GM18499 (cell line): ENCODE measurements around the gene SPNS1.
"Not testable (repeated sequence)": the region's sequence is repeated elsewhere in the genome, so short reads cannot be mapped to it uniquely, and the experiment has no call there.

Experiments
- ATAC-seq: cut with Tn5 transposase; IDR thresholded peaks from one replicate; pipeline ENCODE4 v1.9.1; 2021; ENCODE audit warnings: moderate number of reproducible peaks; ENCODE audit not compliant: insufficient read depth, unreplicated experiment

SPNS1 gene

GRCh38 chr16:28987170-28987853 lies 12.7 kb downstream of the SPNS1 start:
- ATAC-seq: no peak

GRCh38 chr16:28989363-28989762 lies 14.8 kb downstream of the SPNS1 start:
- no peak for ATAC-seq

GRCh38 chr16:28990375-28991040 lies 15.9 kb downstream of the SPNS1 start:
- no peak for ATAC-seq

GRCh38 chr16:28991687-28992086 lies 17.1 kb downstream of the SPNS1 start:
- no peak for ATAC-seq

- ATAC-seq: no peak
Observed at GRCh38 chr16:28992496-28992895, 17.9 kb downstream of the SPNS1 start.

- ATAC-seq: no peak
Observed at GRCh38 chr16:28998837-28999236, 24.3 kb downstream of the SPNS1 start.

GRCh38 chr16:28999577-28999976 lies 25.0 kb downstream of the SPNS1 start:
- ATAC-seq: no peak

GRCh38 chr16:29000019-29000418 lies 25.4 kb downstream of the SPNS1 start:
- ATAC-seq: no peak

GRCh38 chr16:29004496-29005139 lies 30.0 kb downstream of the SPNS1 start:
- not testable (repeated sequence) for ATAC-seq

- no peak for ATAC-seq
Observed at GRCh38 chr16:29007730-29008593, 33.4 kb downstream of the SPNS1 start.

- no peak for ATAC-seq
Observed at GRCh38 chr16:29009050-29009837, 34.7 kb downstream of the SPNS1 start.

GRCh38 chr16:29009838-29010166 lies 35.2 kb downstream of the SPNS1 start:
- ATAC-seq: no peak

GRCh38 chr16:29011112-29011511 lies 36.5 kb downstream of the SPNS1 start:
- no peak for ATAC-seq

GRCh38 chr16:29011851-29012250 lies 37.3 kb downstream of the SPNS1 start:
- ATAC-seq: no peak

- ATAC-seq: no peak
Observed at GRCh38 chr16:29012913-29013553, 38.5 kb downstream of the SPNS1 start.

- ATAC-seq: no peak
Observed at GRCh38 chr16:29014561-29015069, 40.0 kb downstream of the SPNS1 start.

- ATAC-seq: no peak
Observed at GRCh38 chr16:29022196-29022595, 47.6 kb downstream of the SPNS1 start.

GRCh38 chr16:29023279-29024277 lies 49.0 kb downstream of the SPNS1 start:
- no peak for ATAC-seq
